ENCODE results near the gene RPL32. TPM values are rescaled to one million over a fixed set of nuclear protein-coding genes. Genes with fewer than 3 reads are reported as not detected.
A peak's percentile ranks its signal among the peaks of the same experiment; 100 is the strongest.

The RPL32 gene
- total RNA-seq, 1 donor from 2014 or later: 1,970 TPM

GRCh38 chr3:12835052-12835665 is 6.2 kb downstream of the RPL32 start:
- no peak overlapping the region for H3K27ac Mint-ChIP-seq

GRCh38 chr3:12833222-12834161 is 7.9 kb downstream of the RPL32 start:
- intact Hi-C loops (cut with micrococcal nuclease): no loop called here
- Mint-ChIP-seq H3K4me3 (no peak overlapping the region), H3K9me3 (no peaks in the 10 kb centered on the region), H3K27me3 (ENCODE audit: insufficient read depth) (no peaks in the 10 kb centered on the region), H3K4me1 (ENCODE audit: low read depth) (peaks cover 30% of the 10 kb centered on the region), H3K36me3 (ENCODE audit: low read depth) (peaks cover 67% of the 10 kb centered on the region), H3K27ac (peak overlapping the region; percentile 12)
- DNase-seq (ENCODE audit: low spot score): no peak

More at GRCh38 chr3:12835052-12835665, 6.2 kb downstream of the RPL32 start:
- Mint-ChIP-seq H3K4me3 (no peak overlapping the region), H3K27me3 (ENCODE audit: insufficient read depth) (no peaks in the 10 kb centered on the region), H3K9me3 (no peaks in the 10 kb centered on the region), H3K36me3 (ENCODE audit: low read depth) (peaks cover 84% of the 10 kb centered on the region), H3K4me1 (ENCODE audit: low read depth) (peaks cover 47% of the 10 kb centered on the region)
- DNase-seq (ENCODE audit: low spot score): no peak
- intact Hi-C loops (cut with micrococcal nuclease): no loop called here

GRCh38 chr3:12832350-12833221 is 8.8 kb downstream of the RPL32 start:
- Mint-ChIP-seq H3K9me3 (no peaks in the 10 kb centered on the region), H3K4me3 (no peak overlapping the region), H3K27ac (no peak overlapping the region), H3K36me3 (ENCODE audit: low read depth) (peaks cover 58% of the 10 kb centered on the region), H3K27me3 (ENCODE audit: insufficient read depth) (no peaks in the 10 kb centered on the region), H3K4me1 (ENCODE audit: low read depth) (peaks cover 21% of the 10 kb centered on the region)
- intact Hi-C loops (cut with micrococcal nuclease): no loop called here
- DNase-seq (ENCODE audit: low spot score): no peak

GRCh38 chr3:12831301-12831866 is 10.0 kb downstream of the RPL32 start:
- intact Hi-C loops (cut with micrococcal nuclease): no loop called here
- Mint-ChIP-seq H3K36me3 (ENCODE audit: low read depth) (peaks cover 48% of the 10 kb centered on the region), H3K27ac (no peak overlapping the region), H3K27me3 (ENCODE audit: insufficient read depth) (no peaks in the 10 kb centered on the region), H3K4me1 (ENCODE audit: low read depth) (peaks cover 9% of the 10 kb centered on the region), H3K9me3 (no peaks in the 10 kb centered on the region), H3K4me3 (no peak overlapping the region)
- DNase-seq (ENCODE audit: low spot score): no peak

GRCh38 chr3:12830785-12831156 is 10.6 kb downstream of the RPL32 start:
- Mint-ChIP-seq H3K9me3 (no peaks in the 10 kb centered on the region), H3K4me1 (ENCODE audit: low read depth) (peaks cover 3% of the 10 kb centered on the region), H3K4me3 (no peak overlapping the region), H3K36me3 (ENCODE audit: low read depth) (peaks cover 42% of the 10 kb centered on the region), H3K27me3 (ENCODE audit: insufficient read depth) (no peaks in the 10 kb centered on the region), H3K27ac (peak overlapping the region; percentile 5)
- intact Hi-C loops (cut with micrococcal nuclease): no loop called here
- DNase-seq (ENCODE audit: low spot score): no peak

GRCh38 chr3:12829886-12830784 is 11.2 kb downstream of the RPL32 start:
- DNase-seq (ENCODE audit: low spot score): no peak
- Mint-ChIP-seq H3K4me3 (no peak overlapping the region), H3K27ac (peak overlapping the region; percentile 5), H3K9me3 (no peaks in the 10 kb centered on the region), H3K27me3 (ENCODE audit: insufficient read depth) (no peaks in the 10 kb centered on the region), H3K36me3 (ENCODE audit: low read depth) (peaks cover 36% of the 10 kb centered on the region), H3K4me1 (ENCODE audit: low read depth) (no peaks in the 10 kb centered on the region)
- intact Hi-C loops (cut with micrococcal nuclease): no loop called here

GRCh38 chr3:12829404-12829803 is 12.0 kb downstream of the RPL32 start:
- peaks cover 30% of the 10 kb centered on the region for H3K36me3 Mint-ChIP-seq (ENCODE audit: low read depth)
- no peak for DNase-seq (ENCODE audit: low spot score)
- no peaks in the 10 kb centered on the region for H3K4me1 Mint-ChIP-seq (ENCODE audit: low read depth)
- H3K4me3 Mint-ChIP-seq: no peak overlapping the region
- intact Hi-C loops (cut with micrococcal nuclease): no loop called here
- no peaks in the 10 kb centered on the region for H3K9me3 Mint-ChIP-seq
- H3K27me3 Mint-ChIP-seq (ENCODE audit: insufficient read depth): no peaks in the 10 kb centered on the region
- no peak overlapping the region for H3K27ac Mint-ChIP-seq

GRCh38 chr3:12828751-12829150 is 12.6 kb downstream of the RPL32 start:
- no peaks in the 10 kb centered on the region for H3K27me3 Mint-ChIP-seq (ENCODE audit: insufficient read depth)
- no peak overlapping the region for H3K4me3 Mint-ChIP-seq
- peaks cover 24% of the 10 kb centered on the region for H3K36me3 Mint-ChIP-seq (ENCODE audit: low read depth)
- no peak for DNase-seq (ENCODE audit: low spot score)
- H3K9me3 Mint-ChIP-seq: no peaks in the 10 kb centered on the region
- H3K4me1 Mint-ChIP-seq (ENCODE audit: low read depth): no peaks in the 10 kb centered on the region
- intact Hi-C loops (cut with micrococcal nuclease): no loop called here
- no peak overlapping the region for H3K27ac Mint-ChIP-seq

- H3K4me3 Mint-ChIP-seq: no peak overlapping the region
- H3K4me1 Mint-ChIP-seq (ENCODE audit: low read depth): no peaks in the 10 kb centered on the region
- no peaks in the 10 kb centered on the region for H3K9me3 Mint-ChIP-seq
- no peaks in the 10 kb centered on the region for H3K36me3 Mint-ChIP-seq (ENCODE audit: low read depth)
- no peak overlapping the region for H3K27ac Mint-ChIP-seq
- intact Hi-C loops (cut with micrococcal nuclease): no loop called here
- no peak for DNase-seq (ENCODE audit: low spot score)
- H3K27me3 Mint-ChIP-seq (ENCODE audit: insufficient read depth): no peaks in the 10 kb centered on the region
Observed at GRCh38 chr3:12825156-12825555, 16.2 kb downstream of the RPL32 start.

GRCh38 chr3:12824299-12824698 is 17.1 kb downstream of the RPL32 start:
- Mint-ChIP-seq H3K4me3 (no peak overlapping the region), H3K27ac (no peak overlapping the region), H3K9me3 (no peaks in the 10 kb centered on the region), H3K36me3 (ENCODE audit: low read depth) (no peaks in the 10 kb centered on the region), H3K4me1 (ENCODE audit: low read depth) (no peaks in the 10 kb centered on the region), H3K27me3 (ENCODE audit: insufficient read depth) (no peaks in the 10 kb centered on the region)
- intact Hi-C loops (cut with micrococcal nuclease): no loop called here
- no peak for DNase-seq (ENCODE audit: low spot score)

- intact Hi-C loops (cut with micrococcal nuclease): no loop called here
- no peaks in the 10 kb centered on the region for H3K27me3 Mint-ChIP-seq (ENCODE audit: insufficient read depth)
- H3K36me3 Mint-ChIP-seq (ENCODE audit: low read depth): no peaks in the 10 kb centered on the region
- H3K4me1 Mint-ChIP-seq (ENCODE audit: low read depth): no peaks in the 10 kb centered on the region
- no peak overlapping the region for H3K27ac Mint-ChIP-seq
- no peak for DNase-seq (ENCODE audit: low spot score)
- H3K9me3 Mint-ChIP-seq: no peaks in the 10 kb centered on the region
- no peak overlapping the region for H3K4me3 Mint-ChIP-seq
Observed at GRCh38 chr3:12822725-12823373, 18.5 kb downstream of the RPL32 start.

All from activated T-helper 1 cell treated with anti-CD3 and anti-CD28 coated beads, Interleukin-12 subunit alpha, Interleukin-12 subunit beta, Interleukin-2, Interleukin-4 antibody, amounts not matched to agents 30 ng/mL and 10 ng/mL and 1 ng/mL, durations not matched to agents 14 hours and 24 hours and 36 hours (primary cell).